RKO (cell line): ENCODE measurements around the gene ACCSL.

Source experiments
- DNase-seq: peaks from one replicate; pipeline ENCODE4 v3.0.0-alpha.2; 2016; ENCODE audit warnings: low spot score

ACCSL gene

GRCh38 chr11:44065161-44065661, 17.4 kb downstream of the ACCSL start:
- DNase-seq: no peak

GRCh38 chr11:44065841-44066731, 18.3 kb downstream of the ACCSL start, which contains the start of gene ACCS:
TSS of gene ACCS (plus strand) at chr11:44066270. CDS start at chr11:44067628, 1,358 bp downstream.
- DNase-seq: peak; percentile 94

- DNase-seq: peak; percentile 92
These were observed 19.0 kb downstream of the ACCSL start for GRCh38 chr11:44066732-44067141.

GRCh38 chr11:44067266-44067665, 19.5 kb downstream of the ACCSL start:
- no peak for DNase-seq

GRCh38 chr11:44068180-44068579, 20.4 kb downstream of the ACCSL start:
- no peak for DNase-seq

DNA sequence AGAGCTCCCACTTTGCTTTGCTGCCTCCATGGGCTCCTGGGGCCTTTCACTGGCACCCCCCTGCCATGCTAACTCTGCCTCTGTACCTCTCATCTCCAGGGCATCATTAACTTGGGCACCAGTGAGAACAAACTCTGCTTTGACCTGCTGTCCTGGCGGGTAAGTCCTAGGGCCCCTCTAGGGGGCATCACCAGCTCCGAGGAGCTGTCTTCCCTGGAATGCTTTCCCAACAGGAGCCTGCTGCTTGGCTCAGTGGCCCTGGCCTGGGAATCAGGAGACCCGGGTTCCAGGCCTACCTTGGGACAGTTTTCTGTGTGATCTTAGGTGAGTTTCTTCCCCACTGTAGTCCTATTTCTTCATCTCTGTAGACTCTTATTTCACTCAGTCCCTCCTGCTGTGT, 23.4 kb downstream of the ACCSL start:
- DNase-seq: no peak

GRCh38 chr11:44072757-44073658, 25.2 kb downstream of the ACCSL start:
- DNase-seq: no peak

GRCh38 chr11:44078794-44079193, 31.0 kb downstream of the ACCSL start:
- DNase-seq: no peak

GRCh38 chr11:44079376-44079775, 31.6 kb downstream of the ACCSL start:
- no peak for DNase-seq

GRCh38 chr11:44080951-44081350, 33.2 kb downstream of the ACCSL start:
- no peak for DNase-seq

GRCh38 chr11:44082645-44083044, 34.9 kb downstream of the ACCSL start:
- no peak for DNase-seq

GRCh38 chr11:44083433-44083832, 35.7 kb downstream of the ACCSL start:
- no peak for DNase-seq

DNA sequence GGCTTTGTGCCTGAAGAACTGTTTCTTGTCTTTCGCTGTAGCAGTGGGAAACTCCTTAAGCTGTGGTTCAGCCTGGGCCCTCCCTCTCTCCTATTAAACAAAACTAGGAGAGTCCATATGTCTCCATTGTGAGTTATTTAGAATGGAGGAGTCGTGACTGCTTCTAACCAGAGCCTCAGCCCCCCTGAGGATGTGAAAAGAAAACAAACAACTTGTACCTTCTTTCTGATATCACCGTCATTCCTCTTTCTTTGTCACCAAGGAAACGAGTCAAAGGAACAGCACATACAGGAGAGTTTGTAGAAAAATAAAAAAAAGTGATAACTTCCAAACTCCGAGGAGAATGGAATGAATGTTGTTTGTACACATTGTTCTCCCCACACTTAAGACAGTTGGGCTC, 36.1 kb downstream of the ACCSL start:
- no peak for DNase-seq

DNA sequence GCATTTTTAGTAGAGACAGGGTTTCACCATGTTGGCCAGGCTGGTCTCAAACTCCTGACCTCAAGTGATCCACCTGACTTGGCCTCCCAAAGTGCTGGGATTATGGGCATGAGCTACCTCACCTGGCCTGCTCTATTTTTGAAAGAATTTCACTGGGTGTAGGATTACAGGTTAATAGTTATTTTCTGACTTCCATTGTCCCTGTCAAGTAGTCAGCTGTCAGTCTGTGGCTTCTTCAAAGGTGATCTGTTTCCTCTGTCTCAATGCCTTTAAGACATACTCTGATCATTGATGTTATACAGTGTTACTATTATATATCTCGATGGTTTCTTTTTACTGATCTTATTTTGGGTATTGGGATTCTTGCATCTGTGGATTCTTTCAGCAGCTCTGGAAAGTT, 37.5 kb downstream of the ACCSL start:
- DNase-seq: no peak

DNA sequence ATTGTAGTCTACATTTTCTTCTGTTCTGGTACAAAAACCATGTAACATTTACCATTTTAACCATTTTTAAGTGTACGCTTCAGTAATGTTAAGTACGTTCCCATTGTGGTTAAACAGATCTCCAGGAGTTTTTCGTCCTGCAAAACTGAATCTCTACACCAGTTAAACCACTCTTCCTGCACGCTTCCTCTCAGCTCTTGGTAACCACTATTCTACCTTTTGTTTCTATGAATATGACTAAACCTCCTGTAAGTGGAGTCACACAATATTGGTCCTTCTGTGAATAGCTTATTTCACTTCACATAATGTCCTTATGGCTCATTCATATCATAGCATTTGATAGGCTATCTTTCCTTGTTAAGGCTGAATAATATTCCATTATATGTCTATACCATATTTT, 40.6 kb downstream of the ACCSL start:
- no peak for DNase-seq

DNA sequence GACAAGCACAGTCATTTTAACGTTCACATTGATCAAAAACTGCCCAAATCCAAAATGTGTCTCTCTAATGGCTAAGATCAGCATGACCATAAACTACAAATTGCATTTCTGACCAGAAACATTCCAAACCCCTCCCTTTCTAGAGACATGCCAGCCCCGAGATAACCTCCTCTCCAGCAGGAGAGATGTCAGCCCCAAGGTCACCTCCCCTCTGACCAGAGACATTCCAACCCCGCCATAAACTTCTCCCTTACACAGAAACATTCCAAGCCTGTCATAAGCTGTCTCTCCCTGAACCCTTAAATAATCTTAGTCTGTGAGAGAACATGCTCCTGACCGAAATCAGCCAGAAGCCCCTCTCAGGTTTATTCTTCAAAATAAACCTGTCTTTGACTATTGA, 41.1 kb downstream of the ACCSL start:
- no peak for DNase-seq

DNA sequence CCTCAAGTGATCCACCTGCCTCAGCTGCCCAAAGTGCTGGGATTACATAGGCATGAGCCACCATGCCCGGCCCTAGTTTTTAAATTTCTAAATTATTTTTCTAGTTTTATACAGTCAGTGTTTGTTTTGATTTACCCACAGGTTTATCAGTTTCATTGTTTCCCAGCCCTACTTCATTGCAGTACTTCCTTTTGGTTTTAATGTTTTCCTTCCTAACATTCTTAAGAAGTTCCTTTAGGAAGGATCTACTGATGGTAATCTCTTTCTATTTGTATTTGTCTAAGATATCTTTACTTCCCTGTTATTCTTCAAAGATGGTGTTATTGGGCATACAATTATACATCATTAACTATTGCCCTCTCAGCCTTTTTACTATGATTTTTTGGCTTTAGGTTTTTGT, 42.8 kb downstream of the ACCSL start:
- no peak for DNase-seq

DNA sequence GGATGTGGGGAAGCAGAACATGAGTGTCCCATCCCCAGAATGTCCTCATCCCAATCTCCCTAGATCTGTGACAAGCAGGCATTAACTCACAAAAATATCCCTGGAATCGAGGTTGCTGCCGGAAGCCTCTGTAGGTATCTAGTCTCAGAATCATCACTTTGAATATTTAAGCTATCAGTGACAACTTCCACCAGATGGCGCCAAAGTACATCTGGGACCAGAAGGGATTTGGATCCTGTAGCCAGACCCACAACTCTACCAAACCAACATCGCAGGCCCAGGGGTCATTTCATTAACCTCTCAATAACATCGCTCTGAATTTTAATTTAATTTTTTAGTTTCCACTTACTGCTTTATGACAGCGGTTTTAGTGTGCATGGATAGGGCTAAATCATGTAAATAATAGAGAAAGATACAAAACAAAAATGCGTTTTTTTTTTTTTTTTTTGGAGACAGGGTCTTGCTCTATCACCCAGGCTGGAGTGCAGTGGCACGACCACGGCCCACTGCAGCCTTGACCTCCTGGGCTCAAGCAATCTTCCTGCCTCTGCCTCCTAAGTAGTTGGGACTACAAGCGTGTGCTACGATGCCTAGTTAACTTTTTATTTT, 46.6 kb downstream of the ACCSL start:
- DNase-seq: peak; percentile 83

DNA sequence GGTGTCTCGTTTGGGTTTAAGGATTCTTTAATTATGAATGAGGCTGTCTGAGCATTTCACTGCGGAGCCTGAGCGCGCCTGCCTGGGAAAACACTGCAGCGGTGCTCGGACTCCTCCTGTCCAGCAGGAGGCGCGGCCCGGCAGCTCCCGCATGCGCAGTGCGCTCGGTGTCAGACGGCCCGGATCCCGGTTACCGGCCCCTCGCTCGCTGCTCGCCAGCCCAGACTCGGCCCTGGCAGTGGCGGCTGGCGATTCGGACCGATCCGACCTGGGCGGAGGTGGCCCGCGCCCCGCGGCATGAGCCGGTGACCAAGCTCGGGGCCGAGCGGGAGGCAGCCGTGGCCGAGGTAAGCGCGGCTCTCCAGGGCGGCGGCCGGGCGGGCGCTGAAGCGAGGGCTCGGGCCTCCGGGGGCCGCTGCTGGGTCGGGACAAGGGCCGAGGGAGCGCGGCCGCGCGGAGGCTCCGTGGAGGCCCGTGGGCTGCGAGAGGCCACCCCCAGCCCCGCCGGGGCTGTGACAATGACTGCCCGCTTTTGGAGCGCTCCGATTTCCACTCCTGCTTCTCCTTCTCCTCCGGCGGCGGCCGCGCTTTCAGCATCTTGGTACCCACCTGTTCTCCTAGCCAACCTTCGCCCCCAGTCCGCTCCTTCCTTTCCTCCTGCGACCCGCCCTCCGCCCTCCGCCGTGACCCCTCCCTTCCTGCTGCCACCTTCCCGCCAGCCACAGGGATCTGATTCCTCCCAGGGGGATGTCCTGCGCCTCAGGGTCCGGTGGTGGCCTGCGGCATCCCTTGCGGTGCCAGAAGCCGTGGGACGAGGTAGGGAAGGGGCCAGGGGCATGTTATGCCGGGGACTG, 48.0 kb downstream of the ACCSL start, which contains the start of gene EXT2:
EXT2 (plus strand) TSS at position 173 of the 854 bp plus-strand sequence. CDS start 12,035 bp downstream, outside the sequence.
- peak; percentile 88 for DNase-seq

GRCh38 chr11:44096360-44097185, 48.8 kb downstream of the ACCSL start:
- peak; percentile 56 for DNase-seq
